Nephron (organoid): ENCODE measurements around the gene VPS18.

Experiments
- H3K27ac Mint-ChIP-seq, 3 experiments: 2 replicates each; pipeline ENCODE4 v1.8.0; 2020; ENCODE audit warnings: mixed read lengths in 3 of 3, mild to moderate bottlenecking in 2 of 3, moderate library complexity in 1 of 3
- H3K27me3 Mint-ChIP-seq: 2 replicates; pipeline ENCODE4 v1.8.0; 2021; ENCODE audit warnings: low read depth, mild to moderate bottlenecking, moderate library complexity, mixed read lengths
- H3K36me3 Mint-ChIP-seq: 2 replicates; pipeline ENCODE4 v1.8.0; 2020; ENCODE audit warnings: low read depth, mixed read lengths
- H3K4me1 Mint-ChIP-seq: 2 replicates; pipeline ENCODE4 v1.8.0; 2020; ENCODE audit warnings: mixed read lengths
- H3K4me3 Mint-ChIP-seq, 3 experiments: 2 replicates each; pipeline ENCODE4 v1.8.0; 2020; ENCODE audit warnings: mild to moderate bottlenecking in 3 of 3, mixed read lengths in 3 of 3, moderate library complexity in 2 of 3
- H3K9me3 Mint-ChIP-seq: 2 replicates; pipeline ENCODE4 v1.8.0; 2020; ENCODE audit warnings: mixed read lengths
- TF ChIP-seq, protein P1 (sequence below), 3 experiments: fragments of 200-600 bp; sonication (generic); IDR thresholded peaks; one replicate each; pipeline ENCODE4 v1.5.0; 2021; ENCODE audit warnings: antibody characterized with exemption in 3 of 3; ENCODE audit not compliant: unreplicated experiment in 3 of 3

VPS18 gene

DNA sequence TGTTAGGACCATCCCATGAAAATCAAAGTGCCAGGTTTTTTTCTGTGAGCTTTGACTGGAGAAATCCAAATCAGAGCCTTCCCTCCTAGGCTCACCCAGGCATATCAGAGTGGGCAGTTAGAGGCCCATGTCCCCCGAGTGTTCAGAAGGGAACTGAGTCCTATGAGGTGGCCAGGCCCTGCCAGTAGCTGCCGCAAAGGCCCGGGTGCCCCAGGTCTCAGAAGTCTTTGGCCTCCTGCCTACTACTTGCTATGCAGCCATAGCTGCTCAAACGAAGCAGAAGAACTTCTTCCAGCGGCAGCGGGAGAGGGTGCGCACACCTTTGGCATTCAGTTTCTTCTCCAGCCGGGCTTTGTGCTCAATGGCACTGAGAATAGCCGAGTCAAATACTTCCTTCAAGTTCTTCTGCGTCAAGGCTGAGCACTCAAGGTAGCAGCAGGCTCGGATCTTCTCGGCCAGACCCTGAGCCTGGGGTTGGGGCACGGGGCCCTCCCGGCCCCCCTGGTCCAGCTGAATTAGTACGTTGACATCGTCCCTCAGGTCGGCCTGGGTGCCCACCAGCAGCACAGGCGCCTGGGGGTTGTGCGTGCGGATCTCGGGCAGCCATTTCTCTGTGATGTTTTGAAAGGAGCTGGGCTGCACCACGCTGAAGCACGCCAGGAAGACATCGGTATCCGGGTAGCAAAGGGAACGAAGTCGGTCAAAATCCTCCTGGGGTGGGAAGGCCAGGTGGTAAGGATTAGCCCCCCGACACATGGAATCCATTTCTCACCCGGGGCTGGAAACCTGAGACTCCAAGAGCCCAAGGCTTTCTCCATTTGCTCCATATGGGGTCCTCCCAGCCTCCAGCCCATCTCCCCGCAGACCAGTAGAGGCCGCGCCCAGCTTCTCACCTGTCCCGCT is 21.2 kb upstream of the VPS18 start:
- no peaks in the 10 kb centered on the region for H3K36me3 Mint-ChIP-seq
- TF ChIP-seq, protein P1, sequence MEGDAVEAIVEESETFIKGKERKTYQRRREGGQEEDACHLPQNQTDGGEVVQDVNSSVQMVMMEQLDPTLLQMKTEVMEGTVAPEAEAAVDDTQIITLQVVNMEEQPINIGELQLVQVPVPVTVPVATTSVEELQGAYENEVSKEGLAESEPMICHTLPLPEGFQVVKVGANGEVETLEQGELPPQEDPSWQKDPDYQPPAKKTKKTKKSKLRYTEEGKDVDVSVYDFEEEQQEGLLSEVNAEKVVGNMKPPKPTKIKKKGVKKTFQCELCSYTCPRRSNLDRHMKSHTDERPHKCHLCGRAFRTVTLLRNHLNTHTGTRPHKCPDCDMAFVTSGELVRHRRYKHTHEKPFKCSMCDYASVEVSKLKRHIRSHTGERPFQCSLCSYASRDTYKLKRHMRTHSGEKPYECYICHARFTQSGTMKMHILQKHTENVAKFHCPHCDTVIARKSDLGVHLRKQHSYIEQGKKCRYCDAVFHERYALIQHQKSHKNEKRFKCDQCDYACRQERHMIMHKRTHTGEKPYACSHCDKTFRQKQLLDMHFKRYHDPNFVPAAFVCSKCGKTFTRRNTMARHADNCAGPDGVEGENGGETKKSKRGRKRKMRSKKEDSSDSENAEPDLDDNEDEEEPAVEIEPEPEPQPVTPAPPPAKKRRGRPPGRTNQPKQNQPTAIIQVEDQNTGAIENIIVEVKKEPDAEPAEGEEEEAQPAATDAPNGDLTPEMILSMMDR (IDR thresholded peaks at IDR 0.05; ENCODE audit: unreplicated experiment in 3 of 3): no peak

DNA sequence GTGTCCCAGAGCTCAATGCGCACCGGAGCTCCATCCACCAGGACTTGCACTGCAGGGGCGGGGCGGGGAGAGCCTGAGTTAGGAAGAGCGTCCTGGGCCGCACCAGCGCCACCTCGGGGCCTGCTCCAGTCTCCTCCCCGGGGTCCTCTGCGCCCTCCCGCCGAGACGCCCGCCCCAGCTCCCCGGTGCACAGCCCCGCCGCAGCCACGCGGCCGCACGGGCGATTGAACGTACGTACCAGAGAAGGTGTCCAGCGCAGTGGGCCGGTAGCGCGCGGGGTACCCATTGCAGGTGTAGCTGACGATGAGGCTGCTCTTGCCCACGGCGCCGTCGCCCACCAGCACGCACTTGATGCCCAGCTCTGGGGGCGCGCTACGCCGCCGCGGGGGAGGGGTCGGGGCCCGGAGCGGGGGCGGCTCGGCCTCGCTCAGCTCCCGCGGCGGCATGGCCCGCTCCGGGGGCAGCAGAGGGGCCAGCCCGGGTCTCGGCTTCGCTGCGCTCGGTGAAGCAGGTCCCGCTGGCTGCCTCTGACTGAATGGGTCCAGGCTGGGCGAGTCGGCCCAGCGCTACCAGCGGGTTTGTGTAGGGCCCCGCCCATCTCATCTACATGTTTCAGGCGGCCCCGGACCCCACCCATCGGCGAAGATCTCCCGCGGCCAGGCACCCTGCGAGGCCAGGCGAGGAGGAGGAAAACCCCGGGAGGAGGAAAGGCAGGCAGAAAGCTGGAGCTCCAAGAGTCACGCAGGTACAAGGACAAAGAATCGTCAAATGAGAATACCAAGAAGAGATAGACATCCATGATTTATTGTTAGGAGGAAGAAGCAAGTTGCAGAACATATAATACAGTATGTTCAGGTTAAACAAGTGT is 20.3 kb upstream of the VPS18 start, which contains the start of gene RHOV:
TSS of gene RHOV (minus strand) at position 541 of the 868 bp plus-strand sequence. CDS start at position 446, 95 bp downstream.
- peak within 1 kb of the TSS; percentile 70 to 82 (median 81) for H3K4me3 Mint-ChIP-seq
- H3K27ac Mint-ChIP-seq: peak within 1 kb of the TSS in 1 of 3 experiments; percentile 75
- peaks cover 5% of the 10 kb centered on the region for H3K4me1 Mint-ChIP-seq
- TF ChIP-seq, protein P1 (IDR thresholded peaks at IDR 0.05; ENCODE audit: unreplicated experiment in 3 of 3): peak in 2 of 3 experiments; percentile 35 to 45
- H3K9me3 Mint-ChIP-seq: no peaks in the 10 kb centered on the region
- no peaks in the 10 kb centered on the region for H3K36me3 Mint-ChIP-seq
- H3K27me3 Mint-ChIP-seq: peaks cover 23% of the 10 kb centered on the region

More for the DNA sequence above, 21.2 kb upstream of the VPS18 start:
- peaks cover 20% of the 10 kb centered on the region for H3K27me3 Mint-ChIP-seq
- peak overlapping the region; percentile 70 to 78 (median 76) for H3K4me3 Mint-ChIP-seq
- H3K27ac Mint-ChIP-seq: peak overlapping the region in 1 of 3 experiments; percentile 83
- no peaks in the 10 kb centered on the region for H3K9me3 Mint-ChIP-seq
- H3K4me1 Mint-ChIP-seq: peaks cover 5% of the 10 kb centered on the region

DNA sequence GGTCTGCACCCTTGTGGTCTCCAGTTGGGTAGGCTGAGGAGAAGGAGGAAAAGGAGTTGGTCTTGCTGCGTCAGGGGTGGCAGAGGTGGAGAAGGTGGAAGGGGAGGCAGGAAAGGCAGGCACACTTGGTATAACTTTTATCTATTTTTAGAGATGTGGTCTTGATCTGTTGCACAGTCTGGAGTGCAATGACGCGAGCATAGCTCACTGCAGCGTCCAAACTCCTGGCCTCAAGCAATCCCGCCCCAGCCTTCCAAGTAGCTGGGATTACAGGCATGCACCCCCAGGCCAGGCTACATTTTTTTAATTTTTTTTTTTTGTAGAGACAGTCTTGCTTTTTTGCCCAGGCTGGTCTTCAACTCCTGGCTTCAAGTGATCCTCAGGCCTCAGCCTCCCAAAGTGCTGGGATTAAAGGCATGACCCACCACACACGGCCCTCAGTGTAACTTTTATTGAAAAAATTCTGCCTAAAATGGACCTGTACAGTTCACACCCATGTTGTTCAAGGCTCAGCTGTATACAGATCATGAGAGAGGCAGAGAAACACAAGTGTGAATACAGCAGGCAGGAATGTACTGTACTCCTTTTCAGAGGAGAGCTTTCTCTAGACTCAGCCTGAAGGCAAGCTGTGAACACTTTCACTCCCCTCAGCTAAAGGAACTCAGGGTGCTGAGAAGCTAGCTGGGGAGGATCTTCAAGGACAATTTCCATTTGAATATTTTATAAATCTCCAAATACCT is 18.1 kb upstream of the VPS18 start:
- Mint-ChIP-seq H3K27me3 (peaks cover 19% of the 10 kb centered on the region), H3K36me3 (no peaks in the 10 kb centered on the region), H3K27ac (no peak overlapping the region), H3K4me3 (peak overlapping the region in 1 of 3 experiments; percentile 51), H3K4me1 (peaks cover 5% of the 10 kb centered on the region), H3K9me3 (no peaks in the 10 kb centered on the region)
- TF ChIP-seq, protein P1 (IDR thresholded peaks at IDR 0.05; ENCODE audit: unreplicated experiment in 3 of 3): no peak

DNA sequence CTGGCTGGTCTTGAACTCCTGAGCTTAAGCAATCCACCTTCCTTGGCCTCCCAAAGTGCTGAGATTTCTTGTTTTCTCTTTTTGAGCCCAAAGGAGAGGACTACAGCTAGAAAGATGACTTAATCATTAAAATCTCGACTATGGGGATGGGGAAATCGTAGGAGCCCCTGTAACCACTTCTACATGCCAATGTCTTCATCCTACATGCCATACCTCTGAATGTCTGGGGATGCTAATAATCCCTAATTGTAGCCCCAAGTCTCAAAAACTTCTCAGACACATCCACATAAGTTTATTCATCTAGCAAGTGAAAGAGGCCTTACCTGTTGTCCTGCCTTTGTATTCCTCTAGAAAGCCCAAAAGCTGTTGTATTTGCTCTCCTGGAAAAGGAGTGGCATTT is 16.6 kb upstream of the VPS18 start:
- TF ChIP-seq, protein P1 (IDR thresholded peaks at IDR 0.05; ENCODE audit: unreplicated experiment in 3 of 3): no peak
- H3K36me3 Mint-ChIP-seq: no peaks in the 10 kb centered on the region
- H3K9me3 Mint-ChIP-seq: no peaks in the 10 kb centered on the region
- peaks cover 22% of the 10 kb centered on the region for H3K27me3 Mint-ChIP-seq
- no peak overlapping the region for H3K4me3 Mint-ChIP-seq
- H3K4me1 Mint-ChIP-seq: peaks cover 5% of the 10 kb centered on the region
- no peak overlapping the region for H3K27ac Mint-ChIP-seq

DNA sequence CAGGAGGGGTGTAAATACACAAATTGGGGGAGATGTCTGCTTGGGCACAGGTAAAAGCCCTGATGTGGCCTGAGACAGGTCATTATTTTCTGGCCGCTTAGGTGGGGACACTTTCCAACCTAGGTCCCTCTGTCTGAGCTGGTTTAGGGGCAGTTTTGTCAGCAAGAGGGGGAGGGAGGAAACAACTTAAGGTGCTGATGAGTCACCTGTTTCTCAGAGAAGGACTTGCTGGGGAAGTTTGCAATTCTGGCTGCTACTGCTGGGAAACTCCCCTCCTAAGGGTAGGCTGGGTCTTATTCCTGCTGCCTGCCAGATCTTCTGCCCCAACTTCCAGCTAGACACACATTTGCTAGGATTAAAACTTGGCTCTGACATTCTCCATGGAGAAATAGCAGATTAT is 15.5 kb upstream of the VPS18 start:
- H3K9me3 Mint-ChIP-seq: no peaks in the 10 kb centered on the region
- H3K36me3 Mint-ChIP-seq: no peaks in the 10 kb centered on the region
- TF ChIP-seq, protein P1 (IDR thresholded peaks at IDR 0.05; ENCODE audit: unreplicated experiment in 3 of 3): no peak
- no peak overlapping the region for H3K4me3 Mint-ChIP-seq
- peaks cover 5% of the 10 kb centered on the region for H3K4me1 Mint-ChIP-seq
- peaks cover 22% of the 10 kb centered on the region for H3K27me3 Mint-ChIP-seq
- H3K27ac Mint-ChIP-seq: no peak overlapping the region
